Spleen (tissue), 13 donors: ENCODE results near the gene PKNOX1. TPM values are rescaled to one million over a fixed set of nuclear protein-coding genes. Genes with fewer than 3 reads are reported as not detected.
"Not testable (repeated sequence)": the region's sequence is repeated elsewhere in the genome, so short reads cannot be mapped to it uniquely, and the experiment has no call there.

Experiments used
- DNase-seq: peaks from one replicate; pipeline ENCODE4 v3.0.0-alpha.2; 2020
- H3K27ac ChIP-seq, 8 donors: fragments of 200-600 bp; sonication (generic) in 7 of 8; 1 replicate in 4 of 8; 2 replicates in 4 of 8; pipeline versions ENCODE4 v1.5.0 to v1.8.0; 2016 to 2021; ENCODE audit warnings: inconsistent platforms in 4 of 8, mild to moderate bottlenecking in 4 of 8, moderate library complexity in 1 of 8
- H3K27me3 ChIP-seq, 7 donors: fragments of 200-600 bp; sonication (generic) in 6 of 7; replicated peaks in 1 of 7; 1 replicate in 4 of 7; 2 replicates in 3 of 7; pipeline versions ENCODE4 v1.5.0 to v1.8.0; 2016 to 2021; ENCODE audit warnings: inconsistent platforms in 3 of 7, mild to moderate bottlenecking in 1 of 7
- H3K36me3 ChIP-seq, 6 donors: fragments of 200-600 bp; sonication (generic) in 5 of 6; 1 replicate in 4 of 6; 2 replicates in 2 of 6; pipeline versions ENCODE4 v1.5.0 to v1.8.0; 2016 to 2021; ENCODE audit warnings: inconsistent platforms in 2 of 6
- H3K4me1 ChIP-seq, 6 donors: fragments of 200-600 bp; sonication (generic) in 5 of 6; 1 replicate in 3 of 6; 2 replicates in 3 of 6; pipeline versions ENCODE4 v1.5.0 to v1.8.0; 2016 to 2021; ENCODE audit warnings: inconsistent platforms in 3 of 6
- H3K4me3 ChIP-seq, 8 donors: fragments of 200-600 bp; sonication (generic) in 7 of 8; 1 replicate in 4 of 8; 2 replicates in 4 of 8; pipeline versions ENCODE4 v1.5.0 to v1.8.0; 2016 to 2021; ENCODE audit warnings: inconsistent platforms in 4 of 8, mild to moderate bottlenecking in 4 of 8, moderate library complexity in 2 of 8
- H3K9me3 ChIP-seq, 8 donors: fragments of 200-600 bp; sonication (generic) in 7 of 8; 1 replicate in 4 of 8; 2 replicates in 4 of 8; pipeline versions ENCODE4 v1.5.0 to v1.8.0; 2016 to 2021; ENCODE audit warnings: inconsistent platforms in 4 of 8
- POLR2A ChIP-seq, 3 donors: fragments of 450-650 bp; IDR thresholded peaks; one replicate each; pipeline ENCODE4 v1.5.1; 2017; ENCODE audit warnings: antibody characterized with exemption in 3 of 3, mild to moderate bottlenecking in 1 of 3
- POLR2AphosphoS5 ChIP-seq, 3 donors: sonication (generic); formaldehyde crosslinking; IDR thresholded peaks; one replicate each; pipeline ENCODE4 v1.5.1; 2017; ENCODE audit warnings: antibody characterized with exemption in 3 of 3
- WGBS, 5 donors: extraction: QIAGEN DNeasy Blood & Tissue Kit in 3 of 5; methylation state at CpG; one replicate each; pipeline versions ENCODE4 v1.1.5 to v1.1.7; 2013 to 2018; 5-methylcytosine and 5-hydroxymethylcytosine counted together
- intact Hi-C: fragments of 100-400 bp; cut with DNase I; formaldehyde crosslinking; loops from one replicate; pipeline ENCODE4 v1.15.0; 2023; ENCODE audit warnings: low total_unique reads
- long read RNA-seq, 2 donors: transcript quantifications; one replicate each; lab custom pipeline, GENCODE V29; 2026
- polyA plus RNA-seq, 3 donors: library from polyadenylated mRNA; stranded (reverse); fragments of 200-250 nt; gene quantifications; one replicate each; pipeline ENCODE4 v1.2.1, GENCODE V29; 2013
- total RNA-seq, 7 donors: library from RNA; depleted of rRNA in 3 of 7; stranded (reverse); fragments of >200 nt in 3 of 7; fragmentation: NEBNext Ultra II Directional in 4 of 7; extraction: Animal tissue kit (Norgen Biotek cat#: 25700) in 4 of 7; gene quantifications; one replicate each; pipeline versions ENCODE4 v1.1.0 to v1.2.1, GENCODE V29; 2016 to 2021
- TF ChIP-seq, protein P1 (sequence below), 11 experiments: fragments of 200-600 bp in 7 of 11; fragments of 450-650 bp in 4 of 11; sonication (generic) in 4 of 11; IDR thresholded peaks in 8 of 11; conservative IDR thresholded peaks in 3 of 11; 1 replicate in 7 of 11; 2 replicates in 4 of 11; pipeline versions ENCODE4 v1.4.0 to v1.8.0; 2016 to 2021; ENCODE audit warnings: antibody characterized with exemption in 11 of 11, inconsistent platforms in 4 of 11, mild to moderate bottlenecking in 1 of 11
- donor health status: healthy with polysubstance abuse.
- donor health status: DM: no; HTN: no; CAD: no; lungs with moderate emphysema.
- donor health status: DM: no; HTN: no; CAD: no.
- donor health status: Bipolar disorder and iron deficiency.
- donor health status: healthy.
- donor health status: DM: no; HTN: no; CAD: no.
- donor health status: DM: yes; HTN: yes; CAD: no.

Gene PKNOX1
- total RNA-seq = 10 to 100 TPM; 11.1 to 21.2 (median 17.3) TPM
- 10 to 100 TPM in 1 of 3 donors, 1 to 10 TPM in 2; 7.3 to 10.1 (median 8.7) TPM for polyA plus RNA-seq
- long read RNA-seq, donor 1, full-length matches to known transcripts = 4 of 4 reads
- long read RNA-seq, donor 1, partial matches to known transcripts = 0 of 4 reads
- long read RNA-seq, donor 1, other reads (novel, unspliced or antisense) = 0 of 4 reads
- long read RNA-seq, donor 2, full-length matches to known transcripts = 2 of 48 reads
- long read RNA-seq, donor 2, partial matches to known transcripts = 0 of 48 reads
- long read RNA-seq, donor 2, other reads (novel, unspliced or antisense) = 46 of 48 reads

GRCh38 chr21:42973991-42974831 is at the start of gene PKNOX1:
PKNOX1 (plus strand) TSS chr21:42974562; CDS start chr21:43004382, 29,820 bp downstream.
- H3K9me3 ChIP-seq = no peaks in the 10 kb centered on the region

DNA sequence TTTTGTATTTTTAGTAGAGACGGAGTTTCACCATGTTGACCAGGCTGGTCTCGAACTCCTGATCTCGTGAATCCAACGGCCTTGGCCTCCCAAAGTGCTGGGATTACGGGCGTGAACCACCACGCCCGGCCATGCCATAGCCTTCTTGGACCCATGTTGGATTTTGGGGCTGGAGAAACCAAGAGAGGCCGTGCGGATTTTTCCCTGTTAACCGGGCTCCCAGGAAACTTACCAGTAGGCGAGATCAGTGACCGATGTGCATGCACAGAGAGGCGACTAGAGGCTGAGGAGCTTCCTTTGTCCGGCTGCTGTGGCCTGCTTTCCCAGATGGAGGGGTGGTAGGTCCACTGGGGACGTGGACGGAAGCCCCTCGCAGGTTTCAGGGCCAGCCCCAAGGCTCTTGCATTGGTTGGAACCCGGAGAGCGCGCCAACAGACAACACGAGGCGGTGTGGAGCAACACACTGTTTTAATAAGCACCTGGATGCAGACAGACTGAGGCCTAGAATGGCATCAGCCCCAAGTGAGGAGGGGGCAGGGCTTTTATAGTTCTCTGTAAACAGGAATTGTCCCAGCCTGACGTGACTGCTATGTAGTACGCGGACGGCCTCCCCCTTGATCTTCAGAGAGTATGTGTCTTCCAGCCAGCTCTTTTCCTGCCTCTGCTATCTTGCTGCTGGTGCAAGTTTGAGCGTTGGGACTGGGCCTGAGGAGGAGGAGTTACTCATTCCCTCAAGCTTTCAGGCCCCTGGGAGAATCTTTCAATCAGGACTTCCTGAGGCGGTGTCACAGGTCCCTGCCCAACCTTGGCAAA is 49.0 kb upstream of the PKNOX1 start, which contains the start of gene ERVH48-1:
Gene ERVH48-1 (minus strand): TSS at position 517 of the 813 bp plus-strand sequence. CDS start 6,624 bp downstream, outside the sequence.
- Histone ChIP-seq H3K27me3 (no peaks in the 10 kb centered on the region), H3K4me3 (no peak within 1 kb of the TSS), H3K36me3 (no peaks in the 10 kb centered on the region), H3K4me1 (peaks cover 3 to 15% (median 10%) of the 10 kb centered on the region in 6 donors), H3K9me3 (no peaks in the 10 kb centered on the region), H3K27ac (no peak within 1 kb of the TSS)
- DNase-seq = peak; percentile 41
- WGBS, 5 donors = 83 to 91% (median 88%) methylated on average over 20 to 29 of the region's 29 CpGs
- intact Hi-C loops = no loop called here
- TF ChIP-seq, protein P1, sequence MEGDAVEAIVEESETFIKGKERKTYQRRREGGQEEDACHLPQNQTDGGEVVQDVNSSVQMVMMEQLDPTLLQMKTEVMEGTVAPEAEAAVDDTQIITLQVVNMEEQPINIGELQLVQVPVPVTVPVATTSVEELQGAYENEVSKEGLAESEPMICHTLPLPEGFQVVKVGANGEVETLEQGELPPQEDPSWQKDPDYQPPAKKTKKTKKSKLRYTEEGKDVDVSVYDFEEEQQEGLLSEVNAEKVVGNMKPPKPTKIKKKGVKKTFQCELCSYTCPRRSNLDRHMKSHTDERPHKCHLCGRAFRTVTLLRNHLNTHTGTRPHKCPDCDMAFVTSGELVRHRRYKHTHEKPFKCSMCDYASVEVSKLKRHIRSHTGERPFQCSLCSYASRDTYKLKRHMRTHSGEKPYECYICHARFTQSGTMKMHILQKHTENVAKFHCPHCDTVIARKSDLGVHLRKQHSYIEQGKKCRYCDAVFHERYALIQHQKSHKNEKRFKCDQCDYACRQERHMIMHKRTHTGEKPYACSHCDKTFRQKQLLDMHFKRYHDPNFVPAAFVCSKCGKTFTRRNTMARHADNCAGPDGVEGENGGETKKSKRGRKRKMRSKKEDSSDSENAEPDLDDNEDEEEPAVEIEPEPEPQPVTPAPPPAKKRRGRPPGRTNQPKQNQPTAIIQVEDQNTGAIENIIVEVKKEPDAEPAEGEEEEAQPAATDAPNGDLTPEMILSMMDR (IDR thresholded peaks at IDR 0.05 in 8 of 11, conservative IDR thresholded peaks at IDR 0.05 in 3 of 11) = no peak
- no peak for TF ChIP-seq POLR2AphosphoS5 (IDR thresholded peaks at IDR 0.05)
- TF ChIP-seq POLR2A (IDR thresholded peaks at IDR 0.05) = no peak

More at GRCh38 chr21:42973991-42974831, at the start of gene PKNOX1:
- WGBS, 5 donors = 0 to 1% (median 0%) methylated on average over 27 to 106 of the region's 106 CpGs; no CpG with 5 or more reads in 1 of the 5 donors
- TF ChIP-seq, protein P1 (IDR thresholded peaks at IDR 0.05 in 8 of 11, conservative IDR thresholded peaks at IDR 0.05 in 3 of 11) = peak in 6 of 11 experiments; percentile 11 to 52 (median 36)
- TF ChIP-seq POLR2AphosphoS5 (IDR thresholded peaks at IDR 0.05) (peak; percentile 70 to 90 (median 86)), POLR2A (IDR thresholded peaks at IDR 0.05) (peak in 2 of 3 donors; percentile 4 to 8)
- Histone ChIP-seq H3K36me3 (peaks cover 0 to 8% (median 1%) of the 10 kb centered on the region in 6 donors), H3K27ac (peak within 1 kb of the TSS; percentile 92 to 100 (median 99)), H3K27me3 (no peaks in the 10 kb centered on the region), H3K4me3 (peak within 1 kb of the TSS; percentile 41 to 91 (median 62)), H3K4me1 (peaks cover 5 to 39% (median 25%) of the 10 kb centered on the region in 6 donors)
- intact Hi-C loops = no loop called here
- peak; percentile 100 for DNase-seq

DNA sequence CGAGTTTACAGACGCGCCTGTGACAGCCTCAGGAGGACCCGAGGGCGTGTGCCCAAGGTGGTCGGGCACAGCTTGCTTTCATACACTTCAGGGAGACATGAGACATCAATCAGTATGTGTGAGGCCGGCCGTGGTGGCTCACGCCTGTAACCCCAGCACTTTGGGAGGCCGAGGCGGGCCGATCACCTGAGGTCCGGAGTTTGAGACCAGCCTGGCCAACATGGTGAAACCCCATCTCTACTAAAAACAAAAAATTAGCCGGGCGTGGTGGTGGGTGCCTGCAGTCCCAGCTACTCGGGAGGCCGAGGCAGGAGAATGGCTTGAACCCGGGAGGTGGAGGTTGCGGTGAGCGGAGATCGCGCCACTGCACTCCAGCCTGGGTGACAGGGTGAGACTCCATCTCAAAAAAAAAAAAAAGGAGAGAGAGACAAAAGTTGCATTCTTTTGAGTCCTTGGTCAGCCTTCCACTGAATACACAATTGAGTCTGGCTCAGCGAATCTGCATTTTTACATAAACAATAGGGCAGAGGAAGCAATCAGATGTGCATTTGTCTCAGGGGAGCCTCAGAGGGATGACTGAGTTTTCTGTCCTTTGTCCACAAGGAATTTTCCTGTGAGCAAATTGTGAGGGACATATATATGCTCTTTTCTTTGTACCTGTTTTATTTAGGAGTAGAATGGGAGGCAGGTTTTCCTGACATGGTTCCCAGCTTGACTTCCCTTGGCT is 46.7 kb upstream of the PKNOX1 start:
- H3K27ac ChIP-seq, H3K36me3 ChIP-seq, H3K27me3 ChIP-seq, intact Hi-C loops, H3K9me3 ChIP-seq, H3K4me3 ChIP-seq: not testable (repeated sequence)
- WGBS, 5 donors = 92 to 95% (median 95%) methylated on average over 23 of the region's 23 CpGs
- DNase-seq = peak; percentile 41
- peaks cover 3 to 15% (median 10%) of the 10 kb centered on the region in 6 donors for H3K4me1 ChIP-seq

GRCh38 chr21:42929969-42930368 is 44.4 kb upstream of the PKNOX1 start:
- DNase-seq = peak; percentile 7

More at GRCh38 chr21:42929969-42930368, 44.4 kb upstream of the PKNOX1 start:
- Histone ChIP-seq H3K9me3 (no peaks in the 10 kb centered on the region), H3K36me3 (no peaks in the 10 kb centered on the region), H3K27ac (no peak overlapping the region), H3K4me3 (no peak overlapping the region), H3K27me3 (no peaks in the 10 kb centered on the region), H3K4me1 (no peaks in the 10 kb centered on the region)
- TF ChIP-seq POLR2AphosphoS5 (IDR thresholded peaks at IDR 0.05) (no peak), POLR2A (IDR thresholded peaks at IDR 0.05) (no peak)
- TF ChIP-seq, protein P1 (IDR thresholded peaks at IDR 0.05 in 8 of 11, conservative IDR thresholded peaks at IDR 0.05 in 3 of 11) = no peak
- 63 to 80% (median 74%) methylated on average over 3 of the region's 3 CpGs for WGBS, 5 donors
- intact Hi-C loops = no loop called here
